DND-41 (cell line): Measurements from ENCODE around the gene REEP5.
"Not testable (repeated sequence)": the region's sequence is repeated elsewhere in the genome, so short reads cannot be mapped to it uniquely, and the experiment has no call there.

Experiments
- CTCF ChIP-seq: IDR thresholded peaks from 2 replicates; pipeline ENCODE4 v1.5.1; 2012; ENCODE audit warnings: borderline replicate concordance, low read length, moderate library complexity, mild to moderate bottlenecking; ENCODE audit not compliant: poor library complexity, severe bottlenecking; ENCODE audit errors: extremely low read depth
- EZH2 ChIP-seq: IDR thresholded peaks from 3 replicates; pipeline ENCODE4 v1.6.1; 2012; ENCODE audit warnings: borderline replicate concordance, low read depth, mild to moderate bottlenecking, moderate library complexity, low read length, inconsistent platforms; ENCODE audit not compliant: severe bottlenecking

- TF ChIP-seq EZH2, CTCF: not testable (repeated sequence)
Measured at GRCh38 chr5:112892066-112892465, 30.0 kb downstream of the REEP5 start.
